ENCODE data around the gene BNIP1.
"Not testable (repeated sequence)": the region's sequence is repeated elsewhere in the genome, so short reads cannot be mapped to it uniquely, and the experiment has no call there.

The BNIP1 gene

GRCh38 chr5:173108914-173109313 is 35.4 kb upstream of the BNIP1 start:
- H3K27ac ChIP-seq = no peak overlapping the region
- H3K9me3 ChIP-seq (ENCODE audit: severe bottlenecking) = no peaks in the 10 kb centered on the region
- peaks cover 7% of the 10 kb centered on the region; the same call in 1 of the 2 replicates for H3K36me3 ChIP-seq
- H3K4me3 ChIP-seq (ENCODE audit: low read depth, low read length) = no peak overlapping the region
- no peaks in the 10 kb centered on the region for H3K27me3 ChIP-seq (ENCODE audit: insufficient read depth, low read depth, severe bottlenecking)
- DNase-seq = no peak
- TF ChIP-seq, protein P1, sequence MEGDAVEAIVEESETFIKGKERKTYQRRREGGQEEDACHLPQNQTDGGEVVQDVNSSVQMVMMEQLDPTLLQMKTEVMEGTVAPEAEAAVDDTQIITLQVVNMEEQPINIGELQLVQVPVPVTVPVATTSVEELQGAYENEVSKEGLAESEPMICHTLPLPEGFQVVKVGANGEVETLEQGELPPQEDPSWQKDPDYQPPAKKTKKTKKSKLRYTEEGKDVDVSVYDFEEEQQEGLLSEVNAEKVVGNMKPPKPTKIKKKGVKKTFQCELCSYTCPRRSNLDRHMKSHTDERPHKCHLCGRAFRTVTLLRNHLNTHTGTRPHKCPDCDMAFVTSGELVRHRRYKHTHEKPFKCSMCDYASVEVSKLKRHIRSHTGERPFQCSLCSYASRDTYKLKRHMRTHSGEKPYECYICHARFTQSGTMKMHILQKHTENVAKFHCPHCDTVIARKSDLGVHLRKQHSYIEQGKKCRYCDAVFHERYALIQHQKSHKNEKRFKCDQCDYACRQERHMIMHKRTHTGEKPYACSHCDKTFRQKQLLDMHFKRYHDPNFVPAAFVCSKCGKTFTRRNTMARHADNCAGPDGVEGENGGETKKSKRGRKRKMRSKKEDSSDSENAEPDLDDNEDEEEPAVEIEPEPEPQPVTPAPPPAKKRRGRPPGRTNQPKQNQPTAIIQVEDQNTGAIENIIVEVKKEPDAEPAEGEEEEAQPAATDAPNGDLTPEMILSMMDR (IDR thresholded peaks at IDR 0.05; ENCODE audit: low read depth, low read length) = no peak

DNA sequence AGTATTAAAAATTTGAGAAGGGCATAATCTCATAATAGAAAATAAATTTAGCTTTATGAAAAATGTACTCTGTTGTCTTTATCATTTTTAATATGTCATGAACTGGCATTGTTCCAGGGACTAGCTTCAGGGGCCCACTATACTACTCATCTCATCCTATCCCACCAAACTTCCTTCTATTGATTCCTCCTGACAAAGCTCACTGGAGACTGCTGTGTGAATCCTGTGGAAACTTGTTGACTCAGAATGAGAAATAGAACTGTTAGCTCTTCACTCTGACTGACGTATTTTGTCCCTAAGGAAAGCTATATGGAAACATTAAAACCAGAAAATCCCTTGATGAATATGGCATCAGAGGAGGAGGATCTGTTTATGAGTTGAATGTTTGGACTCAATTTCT is 29.8 kb upstream of the BNIP1 start:
- no peaks in the 10 kb centered on the region for H3K27me3 ChIP-seq (ENCODE audit: insufficient read depth, low read depth, severe bottlenecking)
- no peak overlapping the region for H3K4me3 ChIP-seq (ENCODE audit: low read depth, low read length)
- DNase-seq = no peak
- no peaks in the 10 kb centered on the region for H3K9me3 ChIP-seq (ENCODE audit: severe bottlenecking)
- peaks cover 7% of the 10 kb centered on the region; the same call in 1 of the 2 replicates for H3K36me3 ChIP-seq
- TF ChIP-seq, protein P1 (IDR thresholded peaks at IDR 0.05; ENCODE audit: low read depth, low read length) = no peak
- H3K27ac ChIP-seq = no peak overlapping the region

DNA sequence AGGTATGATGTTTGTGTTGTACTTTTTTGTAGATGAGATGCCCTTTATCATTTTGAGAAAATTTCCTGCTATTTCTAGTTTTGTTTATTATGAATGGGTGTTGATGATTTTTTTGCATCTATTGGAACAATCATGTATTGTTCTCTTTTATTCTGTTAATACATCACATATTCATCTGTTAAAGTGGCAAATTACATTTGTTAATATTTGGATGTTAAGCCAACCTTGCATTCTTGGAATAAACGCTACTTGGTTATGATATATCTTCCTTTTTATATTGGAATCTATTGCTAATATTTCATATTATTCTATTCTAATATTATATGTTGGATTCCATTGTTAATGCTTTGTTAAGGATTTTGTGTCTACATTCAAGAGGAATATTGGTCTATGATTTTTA is 24.6 kb upstream of the BNIP1 start:
- TF ChIP-seq, protein P1 (IDR thresholded peaks at IDR 0.05; ENCODE audit: low read depth, low read length) = no peak
- DNase-seq = no peak

DNA sequence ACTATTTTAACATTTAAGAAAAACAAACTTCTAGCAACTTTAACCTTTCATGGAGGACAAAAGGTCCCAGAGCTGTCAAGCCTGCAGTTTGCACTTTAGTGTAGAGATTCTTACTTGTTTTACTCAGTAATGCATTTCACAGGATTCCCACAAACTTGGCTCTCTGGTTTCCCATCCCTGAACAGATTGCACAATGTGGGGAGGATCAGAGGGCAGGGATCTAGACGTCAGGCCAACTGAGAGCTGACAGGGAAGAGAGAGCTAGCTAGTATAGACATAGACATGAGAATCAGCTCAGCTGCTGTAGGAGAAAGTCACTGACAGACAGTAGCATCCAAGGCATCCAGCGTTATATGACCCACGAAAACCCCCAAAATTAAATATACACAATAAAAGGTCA is 20.9 kb upstream of the BNIP1 start:
- no peak for DNase-seq
- no peaks in the 10 kb centered on the region for H3K27me3 ChIP-seq (ENCODE audit: insufficient read depth, low read depth, severe bottlenecking)
- H3K27ac ChIP-seq = no peak overlapping the region
- no peaks in the 10 kb centered on the region for H3K9me3 ChIP-seq (ENCODE audit: severe bottlenecking)
- no peaks in the 10 kb centered on the region for H3K36me3 ChIP-seq
- H3K4me3 ChIP-seq (ENCODE audit: low read depth, low read length) = no peak overlapping the region
- TF ChIP-seq, protein P1 (IDR thresholded peaks at IDR 0.05; ENCODE audit: low read depth, low read length) = no peak

More for the DNA sequence above, 24.6 kb upstream of the BNIP1 start:
- no peaks in the 10 kb centered on the region for H3K27me3 ChIP-seq (ENCODE audit: insufficient read depth, low read depth, severe bottlenecking)
- H3K4me3 ChIP-seq (ENCODE audit: low read depth, low read length) = no peak overlapping the region
- no peaks in the 10 kb centered on the region for H3K36me3 ChIP-seq
- H3K27ac ChIP-seq = no peak overlapping the region
- no peaks in the 10 kb centered on the region for H3K9me3 ChIP-seq (ENCODE audit: severe bottlenecking)

GRCh38 chr5:173132166-173132565 is 12.2 kb upstream of the BNIP1 start:
- not testable (repeated sequence) for H3K27me3 ChIP-seq (ENCODE audit: insufficient read depth, low read depth, severe bottlenecking); DNase-seq; H3K9me3 ChIP-seq (ENCODE audit: severe bottlenecking); H3K4me3 ChIP-seq (ENCODE audit: low read depth, low read length); H3K27ac ChIP-seq; H3K36me3 ChIP-seq

DNA sequence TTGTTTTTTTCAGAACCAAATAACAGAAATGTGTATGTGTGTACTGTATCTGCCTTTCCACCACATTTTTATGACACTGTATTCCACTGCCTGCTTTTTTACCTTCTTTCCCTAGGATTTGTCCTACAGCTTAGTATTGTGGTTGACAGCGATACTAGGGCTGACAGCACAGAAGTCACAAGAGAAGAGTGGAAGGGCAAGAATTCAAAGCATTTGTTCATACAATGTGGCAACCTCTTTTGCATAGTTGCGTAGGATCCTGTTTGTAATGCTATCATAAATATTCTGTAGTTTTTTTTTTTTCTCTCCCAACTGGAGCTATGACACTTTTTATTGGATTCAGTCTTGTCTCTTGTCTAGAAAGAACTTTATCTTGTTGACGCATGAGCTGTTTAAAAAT is 5.6 kb upstream of the BNIP1 start:
- Histone ChIP-seq H3K27ac (no peak overlapping the region), H3K27me3 (ENCODE audit: insufficient read depth, low read depth, severe bottlenecking) (no peaks in the 10 kb centered on the region), H3K4me3 (ENCODE audit: low read depth, low read length) (no peak overlapping the region), H3K36me3 (no peaks in the 10 kb centered on the region), H3K9me3 (ENCODE audit: severe bottlenecking) (no peaks in the 10 kb centered on the region)
- DNase-seq = no peak
- TF ChIP-seq, protein P1 (IDR thresholded peaks at IDR 0.05; ENCODE audit: low read depth, low read length) = no peak
